ENCODE data around the gene CPNE5. TPM values are rescaled to one million over a fixed set of nuclear protein-coding genes. Genes with fewer than 3 reads are reported as not detected.

Gene CPNE5
- total RNA-seq, 1 experiment from 2014 or later: not detected

- in situ Hi-C loops (cut with HindIII; ENCODE audit: low pct_unique_long_range_greater_than_20kb, low sequenced_read_pairs): no loop called here
- DNase-seq (ENCODE audit: low read depth): no peak
Measured at GRCh38 chr6:36746251-36746650, 93.0 kb downstream of the CPNE5 start.

GRCh38 chr6:36745836-36746235 lies 93.4 kb downstream of the CPNE5 start:
- no peak for DNase-seq (ENCODE audit: low read depth)
- in situ Hi-C loops (cut with HindIII; ENCODE audit: low pct_unique_long_range_greater_than_20kb, low sequenced_read_pairs): no loop called here

GRCh38 chr6:36745283-36745682 lies 94.0 kb downstream of the CPNE5 start:
- in situ Hi-C loops (cut with HindIII; ENCODE audit: low pct_unique_long_range_greater_than_20kb, low sequenced_read_pairs): no loop called here
- DNase-seq (ENCODE audit: low read depth): no peak

- in situ Hi-C loops (cut with HindIII; ENCODE audit: low pct_unique_long_range_greater_than_20kb, low sequenced_read_pairs): no loop called here
- DNase-seq (ENCODE audit: low read depth): no peak
Measured at GRCh38 chr6:36744304-36744673, 95.0 kb downstream of the CPNE5 start.

- in situ Hi-C loops (cut with HindIII; ENCODE audit: low pct_unique_long_range_greater_than_20kb, low sequenced_read_pairs): no loop called here
Measured at GRCh38 chr6:36743538-36744303, 95.5 kb downstream of the CPNE5 start.

GRCh38 chr6:36743032-36743431 lies 96.2 kb downstream of the CPNE5 start:
- in situ Hi-C loops (cut with HindIII; ENCODE audit: low pct_unique_long_range_greater_than_20kb, low sequenced_read_pairs): no loop called here
- DNase-seq (ENCODE audit: low read depth): no peak

More at GRCh38 chr6:36743538-36744303, 95.5 kb downstream of the CPNE5 start:
- no peak for DNase-seq (ENCODE audit: low read depth)

GRCh38 chr6:36742146-36742545 lies 97.1 kb downstream of the CPNE5 start:
- in situ Hi-C loops (cut with HindIII; ENCODE audit: low pct_unique_long_range_greater_than_20kb, low sequenced_read_pairs): no loop called here
- no peak for DNase-seq (ENCODE audit: low read depth)

GRCh38 chr6:36740818-36741179 lies 98.4 kb downstream of the CPNE5 start:
- in situ Hi-C loops (cut with HindIII; ENCODE audit: low pct_unique_long_range_greater_than_20kb, low sequenced_read_pairs): no loop called here
- DNase-seq (ENCODE audit: low read depth): no peak

GRCh38 chr6:36739947-36740817 lies 99.1 kb downstream of the CPNE5 start:
- in situ Hi-C loops (cut with HindIII; ENCODE audit: low pct_unique_long_range_greater_than_20kb, low sequenced_read_pairs): no loop called here
- no peak for DNase-seq (ENCODE audit: low read depth)

- DNase-seq (ENCODE audit: low read depth): no peak
- in situ Hi-C loops (cut with HindIII; ENCODE audit: low pct_unique_long_range_greater_than_20kb, low sequenced_read_pairs): no loop called here
Measured at GRCh38 chr6:36738108-36738507, 101.1 kb downstream of the CPNE5 start.

GRCh38 chr6:36737043-36737785 lies 102.0 kb downstream of the CPNE5 start:
- no peak for DNase-seq (ENCODE audit: low read depth)
- in situ Hi-C loops (cut with HindIII; ENCODE audit: low pct_unique_long_range_greater_than_20kb, low sequenced_read_pairs): no loop called here

- in situ Hi-C loops (cut with HindIII; ENCODE audit: low pct_unique_long_range_greater_than_20kb, low sequenced_read_pairs): no loop called here
- no peak for DNase-seq (ENCODE audit: low read depth)
Measured at GRCh38 chr6:36735110-36736071, 103.9 kb downstream of the CPNE5 start.

GRCh38 chr6:36734486-36735060 lies 104.7 kb downstream of the CPNE5 start:
- no peak for DNase-seq (ENCODE audit: low read depth)
- in situ Hi-C loops (cut with HindIII; ENCODE audit: low pct_unique_long_range_greater_than_20kb, low sequenced_read_pairs): no loop called here

- in situ Hi-C loops (cut with HindIII; ENCODE audit: low pct_unique_long_range_greater_than_20kb, low sequenced_read_pairs): no loop called here
Measured at GRCh38 chr6:36733300-36733699, 105.9 kb downstream of the CPNE5 start.

GRCh38 chr6:36731622-36732310 lies 107.5 kb downstream of the CPNE5 start:
- no peak for DNase-seq (ENCODE audit: low read depth)
- in situ Hi-C loops (cut with HindIII; ENCODE audit: low pct_unique_long_range_greater_than_20kb, low sequenced_read_pairs): no loop called here

More at GRCh38 chr6:36733300-36733699, 105.9 kb downstream of the CPNE5 start:
- DNase-seq (ENCODE audit: low read depth): no peak

GRCh38 chr6:36730424-36731380 lies 108.5 kb downstream of the CPNE5 start:
- in situ Hi-C loops (cut with HindIII; ENCODE audit: low pct_unique_long_range_greater_than_20kb, low sequenced_read_pairs): no loop called here
- DNase-seq (ENCODE audit: low read depth): no peak

All from Caki2 (cell line).